Measurements from ENCODE around the gene LOXL1.

GRCh38 chr15:73927003-73927475, 777 bp downstream of the LOXL1 start:
- TF ChIP-seq CTCF (IDR thresholded peaks at IDR 0.05; ENCODE audit: poor library complexity): no peak
- no peak for TF ChIP-seq EZH2 (IDR thresholded peaks at IDR 0.05; ENCODE audit: borderline replicate concordance)
- TF ChIP-seq EZH2phosphoT487 (IDR thresholded peaks at IDR 0.05; ENCODE audit: low read depth, severe bottlenecking, unreplicated experiment): no peak

All from hepatocyte (in vitro differentiated cells).